ENCODE measurements around the gene IGFL3. TPM values are rescaled to one million over a fixed set of nuclear protein-coding genes. Genes with fewer than 3 reads are reported as not detected.

The IGFL3 gene
- total RNA-seq, 3 donors from 2014 or later, result not detected

DNA sequence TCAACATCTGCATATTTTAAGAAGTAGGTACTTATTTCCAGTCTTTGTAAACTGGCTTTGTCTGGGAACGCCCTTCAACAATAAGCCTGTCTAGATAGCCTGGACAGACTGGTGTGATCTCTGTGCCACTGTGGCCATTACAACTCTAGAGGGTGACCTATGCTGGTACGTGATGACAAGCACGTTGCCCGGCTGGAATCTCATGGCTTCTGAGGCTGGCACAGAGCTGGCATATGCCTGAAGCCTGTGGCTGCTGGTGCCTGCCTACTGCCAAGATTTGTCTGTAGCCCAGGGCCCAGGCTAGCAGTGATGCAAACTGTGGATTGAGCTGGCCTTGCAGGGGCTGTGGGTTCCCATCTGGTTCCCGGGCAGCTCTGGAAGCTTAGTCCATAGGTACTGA, 34.0 kb downstream of the IGFL3 start:
- no peak overlapping the region for H3K4me3 ChIP-seq
- TF ChIP-seq POLR2AphosphoS5 (IDR thresholded peaks at IDR 0.05), result no peak
- TF ChIP-seq POLR2A (IDR thresholded peaks at IDR 0.05), result no peak
- TF ChIP-seq, protein P1, sequence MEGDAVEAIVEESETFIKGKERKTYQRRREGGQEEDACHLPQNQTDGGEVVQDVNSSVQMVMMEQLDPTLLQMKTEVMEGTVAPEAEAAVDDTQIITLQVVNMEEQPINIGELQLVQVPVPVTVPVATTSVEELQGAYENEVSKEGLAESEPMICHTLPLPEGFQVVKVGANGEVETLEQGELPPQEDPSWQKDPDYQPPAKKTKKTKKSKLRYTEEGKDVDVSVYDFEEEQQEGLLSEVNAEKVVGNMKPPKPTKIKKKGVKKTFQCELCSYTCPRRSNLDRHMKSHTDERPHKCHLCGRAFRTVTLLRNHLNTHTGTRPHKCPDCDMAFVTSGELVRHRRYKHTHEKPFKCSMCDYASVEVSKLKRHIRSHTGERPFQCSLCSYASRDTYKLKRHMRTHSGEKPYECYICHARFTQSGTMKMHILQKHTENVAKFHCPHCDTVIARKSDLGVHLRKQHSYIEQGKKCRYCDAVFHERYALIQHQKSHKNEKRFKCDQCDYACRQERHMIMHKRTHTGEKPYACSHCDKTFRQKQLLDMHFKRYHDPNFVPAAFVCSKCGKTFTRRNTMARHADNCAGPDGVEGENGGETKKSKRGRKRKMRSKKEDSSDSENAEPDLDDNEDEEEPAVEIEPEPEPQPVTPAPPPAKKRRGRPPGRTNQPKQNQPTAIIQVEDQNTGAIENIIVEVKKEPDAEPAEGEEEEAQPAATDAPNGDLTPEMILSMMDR (IDR thresholded peaks at IDR 0.05), result no peak
- H3K9me3 ChIP-seq, result peaks cover 9 to 14% of the 10 kb centered on the region in 2 donors
- no peaks in the 10 kb centered on the region for H3K4me1 ChIP-seq
- no peak for DNase-seq (ENCODE audit: low spot score in 2 of 2)
- no peaks in the 10 kb centered on the region for H3K27me3 ChIP-seq
- no peaks in the 10 kb centered on the region for H3K36me3 ChIP-seq
- intact Hi-C loops (cut with DNase I; ENCODE audit: low total_unique reads), result no loop called here
- no peak overlapping the region for H3K27ac ChIP-seq

DNA sequence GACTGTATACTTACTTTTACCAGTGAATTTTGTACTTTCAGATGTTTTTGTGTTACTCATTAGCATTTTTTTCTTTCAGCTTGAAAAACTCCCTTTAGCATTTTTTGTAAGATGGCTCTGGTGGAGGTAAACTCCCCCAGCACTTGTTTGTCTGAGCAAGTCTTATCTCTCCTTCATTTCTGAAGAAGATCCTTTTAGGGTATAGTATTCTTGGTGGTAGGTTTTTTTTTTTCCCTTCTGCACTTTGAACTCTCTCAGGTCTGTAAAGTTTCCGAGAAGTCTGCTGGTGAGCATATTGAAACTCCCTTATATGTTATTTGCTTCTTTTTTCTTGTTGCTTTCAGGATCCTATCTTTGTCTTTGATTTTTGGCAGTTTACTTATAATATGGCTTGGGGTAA, 35.1 kb downstream of the IGFL3 start:
- no peak for DNase-seq (ENCODE audit: low spot score in 2 of 2)
- no peak for TF ChIP-seq POLR2A (IDR thresholded peaks at IDR 0.05)
- TF ChIP-seq POLR2AphosphoS5 (IDR thresholded peaks at IDR 0.05), result no peak
- TF ChIP-seq, protein P1 (IDR thresholded peaks at IDR 0.05), result no peak
- no peaks in the 10 kb centered on the region for H3K4me1 ChIP-seq
- H3K36me3 ChIP-seq, result no peaks in the 10 kb centered on the region
- no peak overlapping the region for H3K27ac ChIP-seq
- peaks cover 14 to 18% of the 10 kb centered on the region in 2 donors for H3K9me3 ChIP-seq
- no peak overlapping the region for H3K4me3 ChIP-seq
- intact Hi-C loops (cut with DNase I; ENCODE audit: low total_unique reads), result no loop called here
- no peaks in the 10 kb centered on the region for H3K27me3 ChIP-seq

GRCh38 chr19:46088101-46088500, 36.4 kb downstream of the IGFL3 start:
- no peak for DNase-seq (ENCODE audit: low spot score in 2 of 2)
- TF ChIP-seq POLR2AphosphoS5 (IDR thresholded peaks at IDR 0.05) (no peak), POLR2A (IDR thresholded peaks at IDR 0.05) (no peak)
- TF ChIP-seq, protein P1 (IDR thresholded peaks at IDR 0.05), result no peak
- H3K27me3 ChIP-seq, result no peaks in the 10 kb centered on the region
- peaks cover 14 to 18% of the 10 kb centered on the region in 2 donors for H3K9me3 ChIP-seq
- no peaks in the 10 kb centered on the region for H3K4me1 ChIP-seq
- H3K36me3 ChIP-seq, result no peaks in the 10 kb centered on the region
- no peak overlapping the region for H3K27ac ChIP-seq
- H3K4me3 ChIP-seq, result no peak overlapping the region
- intact Hi-C loops (cut with DNase I; ENCODE audit: low total_unique reads), result no loop called here

GRCh38 chr19:46085888-46086287, 38.6 kb downstream of the IGFL3 start:
- Histone ChIP-seq H3K4me1 (no peaks in the 10 kb centered on the region), H3K36me3 (no peaks in the 10 kb centered on the region), H3K9me3 (peaks cover 14 to 18% of the 10 kb centered on the region in 2 donors), H3K27ac (no peak overlapping the region), H3K4me3 (no peak overlapping the region), H3K27me3 (no peaks in the 10 kb centered on the region)
- DNase-seq (ENCODE audit: low spot score in 2 of 2), result no peak
- intact Hi-C loops (cut with DNase I; ENCODE audit: low total_unique reads), result no loop called here
- TF ChIP-seq, protein P1 (IDR thresholded peaks at IDR 0.05), result no peak
- no peak for TF ChIP-seq POLR2AphosphoS5 (IDR thresholded peaks at IDR 0.05)
- no peak for TF ChIP-seq POLR2A (IDR thresholded peaks at IDR 0.05)

DNA sequence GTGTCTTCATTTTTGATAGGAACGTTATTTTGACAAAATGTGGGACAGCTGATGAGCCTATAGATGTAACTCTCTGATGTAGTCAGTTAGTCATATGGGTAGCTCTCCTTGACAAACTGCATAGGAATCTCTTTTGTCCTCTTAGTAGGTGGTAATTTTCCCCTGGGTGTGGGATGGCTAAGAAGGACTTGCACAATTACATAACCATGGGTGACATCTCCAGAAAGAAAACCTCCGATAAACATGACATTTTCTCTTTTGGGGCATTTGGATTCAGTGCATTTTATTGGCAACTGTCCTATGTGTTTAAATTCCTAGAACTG, 41.8 kb downstream of the IGFL3 start:
- TF ChIP-seq, protein P1 (IDR thresholded peaks at IDR 0.05), result no peak
- no peak for TF ChIP-seq POLR2A (IDR thresholded peaks at IDR 0.05)
- no peak for TF ChIP-seq POLR2AphosphoS5 (IDR thresholded peaks at IDR 0.05)
- DNase-seq (ENCODE audit: low spot score in 2 of 2), result no peak
- no peak overlapping the region for H3K27ac ChIP-seq
- intact Hi-C loops (cut with DNase I; ENCODE audit: low total_unique reads), result no loop called here
- H3K4me1 ChIP-seq, result no peaks in the 10 kb centered on the region
- peaks cover 13 to 18% of the 10 kb centered on the region in 2 donors for H3K9me3 ChIP-seq
- peaks cover 2 to 3% of the 10 kb centered on the region in 2 donors for H3K27me3 ChIP-seq
- no peak overlapping the region for H3K4me3 ChIP-seq
- no peaks in the 10 kb centered on the region for H3K36me3 ChIP-seq

Data from breast epithelium (tissue), 4 donors.